HUES48 (cell line): ENCODE measurements around the gene C1orf50.

ENCODE experiments used
- H3K27ac ChIP-seq: one replicate; pipeline ENCODE4 v1.7.0; 2013; ENCODE audit warnings: low read depth, low read length, inconsistent platforms
- H3K27me3 ChIP-seq: 2 replicates; pipeline ENCODE4 v1.6.1; 2013; ENCODE audit warnings: mild to moderate bottlenecking, low read length; ENCODE audit not compliant: control insufficient read depth, insufficient read depth
- H3K36me3 ChIP-seq: 2 replicates; pipeline ENCODE4 v1.6.1; 2013; ENCODE audit warnings: low read length; ENCODE audit not compliant: control insufficient read depth, insufficient read depth
- H3K4me1 ChIP-seq: 2 replicates; pipeline ENCODE4 v1.6.1; 2013; ENCODE audit warnings: mild to moderate bottlenecking, low read length; ENCODE audit not compliant: control insufficient read depth, insufficient read depth
- H3K4me3 ChIP-seq: 2 replicates; pipeline ENCODE4 v1.5.1; 2013; ENCODE audit warnings: mild to moderate bottlenecking, low read depth, low read length
- H3K9ac ChIP-seq: 2 replicates; pipeline ENCODE4 v1.6.1; 2013; ENCODE audit warnings: mild to moderate bottlenecking, low read depth, low read length, moderate library complexity
- H3K9me3 ChIP-seq: 2 replicates; pipeline ENCODE4 v1.6.1; 2013; ENCODE audit warnings: low read length; ENCODE audit not compliant: control insufficient read depth, insufficient read depth

The C1orf50 gene

DNA sequence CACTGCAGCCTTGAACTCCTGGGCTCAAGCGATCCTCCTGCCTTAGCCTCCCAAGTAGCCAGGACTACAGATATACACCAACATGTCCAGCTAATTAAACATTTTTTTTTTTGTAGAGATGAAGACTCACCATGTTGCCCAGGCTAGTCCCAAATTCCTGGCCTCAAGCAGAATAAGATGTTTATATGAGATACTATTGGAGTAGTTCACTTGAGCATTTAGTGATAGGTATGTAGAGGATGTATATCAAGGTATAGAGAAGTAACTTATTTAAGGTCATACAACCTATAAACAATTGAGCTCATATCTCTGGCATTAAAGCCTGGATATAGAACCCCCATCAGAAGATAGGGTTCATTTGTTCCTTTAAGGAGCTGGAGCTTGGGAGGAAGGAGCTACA lies 13.1 kb downstream of the C1orf50 start:
- Histone ChIP-seq H3K36me3 (peaks cover 65% of the 10 kb centered on the region), H3K4me1 (no peaks in the 10 kb centered on the region), H3K27ac (no peak overlapping the region), H3K9me3 (no peaks in the 10 kb centered on the region), H3K9ac (no peak overlapping the region), H3K27me3 (no peaks in the 10 kb centered on the region), H3K4me3 (no peak overlapping the region)

- Histone ChIP-seq H3K9me3 (no peaks in the 10 kb centered on the region), H3K9ac (no peak overlapping the region), H3K4me3 (no peak overlapping the region), H3K27me3 (no peaks in the 10 kb centered on the region), H3K27ac (no peak overlapping the region), H3K36me3 (peaks cover 38% of the 10 kb centered on the region), H3K4me1 (no peaks in the 10 kb centered on the region)
These were observed 16.0 kb downstream of the C1orf50 start for GRCh38 chr1:42783092-42783491.

DNA sequence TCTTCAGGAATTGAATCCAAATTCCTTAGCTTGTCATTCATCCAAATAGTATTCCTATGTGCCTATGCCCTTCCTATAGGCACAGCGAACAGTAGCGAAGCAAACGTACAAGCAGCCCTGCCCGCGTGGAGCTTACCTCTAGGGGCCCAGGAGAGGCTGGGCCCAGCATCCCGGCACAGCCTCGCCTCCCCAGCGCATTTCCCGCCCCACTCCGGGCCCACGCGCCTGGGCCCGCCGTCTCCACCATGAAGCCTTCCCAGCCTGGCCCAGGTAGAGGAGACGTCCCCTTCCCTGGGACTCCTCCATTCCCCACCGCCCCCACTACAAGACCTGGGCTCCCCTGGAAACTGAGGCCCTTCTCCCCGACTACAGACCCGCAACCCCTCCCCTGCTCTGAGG lies 17.5 kb downstream of the C1orf50 start:
- Histone ChIP-seq H3K9me3 (no peaks in the 10 kb centered on the region), H3K27ac (no peak overlapping the region), H3K9ac (no peak overlapping the region), H3K36me3 (peaks cover 29% of the 10 kb centered on the region), H3K4me3 (no peak overlapping the region), H3K4me1 (no peaks in the 10 kb centered on the region), H3K27me3 (no peaks in the 10 kb centered on the region)

DNA sequence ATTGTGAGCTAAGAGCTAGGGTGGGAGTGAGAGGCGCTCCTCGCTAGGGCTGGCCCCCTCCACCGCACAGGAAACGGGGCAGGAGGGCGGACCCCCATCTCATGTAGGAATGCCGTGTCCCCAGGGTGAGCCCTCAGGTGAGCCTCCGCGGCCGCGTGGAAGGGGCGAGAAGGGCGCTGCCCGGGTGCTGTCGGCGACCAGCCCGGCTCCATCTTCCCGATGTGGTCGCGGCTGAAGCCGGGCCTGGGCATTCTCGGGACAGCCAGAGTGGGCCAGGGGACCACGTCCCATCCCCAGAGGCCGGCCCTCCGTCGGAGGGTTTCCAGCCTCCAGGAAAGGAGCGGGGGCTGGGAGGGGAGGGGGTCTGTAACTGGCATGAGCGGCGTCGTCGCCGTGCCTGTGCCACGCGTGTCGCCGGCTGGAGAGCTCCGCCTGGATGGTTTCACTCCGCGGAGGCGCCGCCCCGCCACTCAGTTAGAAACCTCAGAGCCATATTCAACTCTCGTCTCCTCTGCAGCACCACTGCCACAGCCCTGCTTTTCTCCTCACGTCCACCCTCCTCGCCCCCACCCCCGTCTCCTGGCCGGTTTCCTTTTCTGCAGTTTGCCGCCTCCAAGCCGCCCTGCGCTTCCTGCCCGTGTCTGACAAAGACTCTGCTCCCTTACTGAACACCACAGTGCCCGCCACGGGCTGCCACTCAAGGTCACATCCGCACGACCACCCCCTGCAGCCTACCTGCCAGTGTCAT lies 18.1 kb downstream of the C1orf50 start, which contains the start of gene TMEM269:
TSS of gene TMEM269 (plus strand) at position 46 of the 748 bp plus-strand sequence. CDS start 4,903 bp downstream, outside the sequence.
- no peak within 1 kb of the TSS for H3K9ac ChIP-seq
- H3K4me1 ChIP-seq: no peaks in the 10 kb centered on the region
- H3K27ac ChIP-seq: no peak within 1 kb of the TSS
- no peak within 1 kb of the TSS for H3K4me3 ChIP-seq
- H3K27me3 ChIP-seq: no peaks in the 10 kb centered on the region
- no peaks in the 10 kb centered on the region for H3K9me3 ChIP-seq
- peaks cover 25% of the 10 kb centered on the region for H3K36me3 ChIP-seq

DNA sequence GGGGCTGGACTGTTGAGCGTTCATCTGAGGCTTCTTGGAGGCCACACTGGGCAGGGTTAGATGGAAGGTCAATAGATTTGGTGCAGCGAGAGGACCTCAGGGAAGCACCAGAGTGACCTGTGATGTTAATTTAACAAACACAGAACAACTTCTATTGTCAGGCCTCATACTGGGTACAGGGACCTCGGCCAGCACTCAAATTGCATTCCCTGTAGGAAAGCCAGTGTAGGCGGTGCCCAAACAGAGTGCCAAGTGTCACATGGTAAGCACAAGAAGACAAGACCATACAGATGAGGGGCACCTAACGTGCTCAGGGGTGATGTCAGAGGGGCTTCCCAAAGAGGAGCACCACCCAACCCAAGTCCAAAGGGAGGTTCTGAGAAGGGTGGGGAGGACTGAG lies 19.0 kb downstream of the C1orf50 start:
- H3K27ac ChIP-seq: no peak overlapping the region
- H3K9me3 ChIP-seq: no peaks in the 10 kb centered on the region
- H3K4me3 ChIP-seq: no peak overlapping the region
- no peaks in the 10 kb centered on the region for H3K27me3 ChIP-seq
- no peak overlapping the region for H3K9ac ChIP-seq
- H3K36me3 ChIP-seq: peaks cover 15% of the 10 kb centered on the region
- no peaks in the 10 kb centered on the region for H3K4me1 ChIP-seq

- H3K27me3 ChIP-seq: no peaks in the 10 kb centered on the region
- H3K4me1 ChIP-seq: no peaks in the 10 kb centered on the region
- no peak overlapping the region for H3K27ac ChIP-seq
- no peaks in the 10 kb centered on the region for H3K9me3 ChIP-seq
- no peak overlapping the region for H3K9ac ChIP-seq
- no peak overlapping the region for H3K4me3 ChIP-seq
- H3K36me3 ChIP-seq: peaks cover under 1% of the 10 kb centered on the region
These were observed 21.0 kb downstream of the C1orf50 start for GRCh38 chr1:42788021-42788420.

DNA sequence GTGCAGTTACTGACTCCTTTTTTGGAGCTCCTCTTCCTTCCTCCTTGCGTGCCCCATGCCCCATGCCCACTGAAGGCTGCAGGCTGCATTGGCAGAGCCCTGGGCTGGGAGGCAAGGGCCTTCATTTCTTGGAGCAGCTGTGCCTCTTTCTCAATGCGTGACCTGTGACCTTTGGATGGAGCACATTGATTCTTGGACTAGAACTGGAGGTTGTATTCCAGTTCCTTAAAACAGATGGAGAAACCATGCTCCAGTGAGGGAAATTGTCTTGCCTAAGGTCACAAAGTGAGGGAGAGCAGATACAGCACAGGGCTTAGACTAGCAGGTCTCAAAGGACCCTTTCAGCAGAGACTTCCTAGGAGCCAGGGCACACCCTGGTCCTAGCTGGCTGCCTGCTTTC lies 26.8 kb downstream of the C1orf50 start:
- H3K9me3 ChIP-seq: no peaks in the 10 kb centered on the region
- H3K36me3 ChIP-seq: no peaks in the 10 kb centered on the region
- no peak overlapping the region for H3K4me3 ChIP-seq
- H3K27me3 ChIP-seq: no peaks in the 10 kb centered on the region
- H3K27ac ChIP-seq: no peak overlapping the region
- no peaks in the 10 kb centered on the region for H3K4me1 ChIP-seq
- no peak overlapping the region for H3K9ac ChIP-seq

DNA sequence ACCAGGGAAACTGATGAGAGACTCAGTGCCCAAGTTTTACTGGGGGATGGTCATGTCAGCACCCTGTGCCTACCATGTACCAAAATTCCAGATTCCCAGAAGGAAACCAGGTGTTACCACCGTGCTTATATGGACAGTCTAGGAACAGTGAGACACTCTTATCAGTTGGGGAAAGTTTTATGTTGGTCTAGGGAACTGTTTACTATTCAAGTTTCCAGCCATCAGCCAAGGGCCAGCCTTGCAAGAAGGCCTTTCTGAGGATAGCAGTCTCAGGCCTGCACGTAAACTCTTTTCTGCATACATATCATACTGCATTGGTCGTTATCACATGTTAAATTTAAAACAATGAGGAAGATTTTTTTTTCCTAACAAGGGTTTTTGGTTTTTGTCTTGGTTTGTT lies 30.4 kb downstream of the C1orf50 start:
- Histone ChIP-seq H3K4me1 (no peaks in the 10 kb centered on the region), H3K4me3 (no peak overlapping the region), H3K9me3 (no peaks in the 10 kb centered on the region), H3K27ac (no peak overlapping the region), H3K27me3 (no peaks in the 10 kb centered on the region), H3K36me3 (no peaks in the 10 kb centered on the region), H3K9ac (no peak overlapping the region)

GRCh38 chr1:42797979-42798378 lies 30.9 kb downstream of the C1orf50 start:
- no peak overlapping the region for H3K27ac ChIP-seq
- H3K4me3 ChIP-seq: no peak overlapping the region
- no peak overlapping the region for H3K9ac ChIP-seq
- no peaks in the 10 kb centered on the region for H3K27me3 ChIP-seq
- H3K4me1 ChIP-seq: no peaks in the 10 kb centered on the region
- H3K36me3 ChIP-seq: no peaks in the 10 kb centered on the region
- H3K9me3 ChIP-seq: no peaks in the 10 kb centered on the region

GRCh38 chr1:42801832-42802473 lies 34.9 kb downstream of the C1orf50 start:
- no peak overlapping the region for H3K9ac ChIP-seq
- H3K4me3 ChIP-seq: no peak overlapping the region
- 0 out of 2 replicates have a peak, but pooled peaks cover 6% of the 10 kb centered on the region for H3K9me3 ChIP-seq
- H3K27me3 ChIP-seq: no peaks in the 10 kb centered on the region
- no peaks in the 10 kb centered on the region for H3K4me1 ChIP-seq
- no peaks in the 10 kb centered on the region for H3K36me3 ChIP-seq
- H3K27ac ChIP-seq: no peak overlapping the region

- Histone ChIP-seq H3K27me3 (no peaks in the 10 kb centered on the region), H3K9ac (no peak overlapping the region), H3K4me1 (no peaks in the 10 kb centered on the region), H3K9me3 (0 out of 2 replicates have a peak, but pooled peaks cover 6% of the 10 kb centered on the region), H3K27ac (no peak overlapping the region), H3K36me3 (no peaks in the 10 kb centered on the region), H3K4me3 (no peak overlapping the region)
These were observed 39.1 kb downstream of the C1orf50 start for GRCh38 chr1:42806171-42806570.
